HL-60 (cell line): Measurements from ENCODE around the gene FOXE3.

Source experiments
- POLR2AphosphoS5 ChIP-seq: IDR thresholded peaks from 2 replicates; pipeline ENCODE4 v1.6.1; 2012; ENCODE audit warnings: low read depth
- REST ChIP-seq: IDR thresholded peaks from 2 replicates; pipeline ENCODE4 v1.6.1; 2012; ENCODE audit warnings: low read depth; ENCODE audit not compliant: insufficient replicate concordance
- TF ChIP-seq, protein P1 (sequence below): IDR thresholded peaks from one replicate; pipeline ENCODE4 v1.5.1; 2011; ENCODE audit warnings: low read length, control low read depth, inconsistent platforms; ENCODE audit not compliant: insufficient read depth

DNA sequence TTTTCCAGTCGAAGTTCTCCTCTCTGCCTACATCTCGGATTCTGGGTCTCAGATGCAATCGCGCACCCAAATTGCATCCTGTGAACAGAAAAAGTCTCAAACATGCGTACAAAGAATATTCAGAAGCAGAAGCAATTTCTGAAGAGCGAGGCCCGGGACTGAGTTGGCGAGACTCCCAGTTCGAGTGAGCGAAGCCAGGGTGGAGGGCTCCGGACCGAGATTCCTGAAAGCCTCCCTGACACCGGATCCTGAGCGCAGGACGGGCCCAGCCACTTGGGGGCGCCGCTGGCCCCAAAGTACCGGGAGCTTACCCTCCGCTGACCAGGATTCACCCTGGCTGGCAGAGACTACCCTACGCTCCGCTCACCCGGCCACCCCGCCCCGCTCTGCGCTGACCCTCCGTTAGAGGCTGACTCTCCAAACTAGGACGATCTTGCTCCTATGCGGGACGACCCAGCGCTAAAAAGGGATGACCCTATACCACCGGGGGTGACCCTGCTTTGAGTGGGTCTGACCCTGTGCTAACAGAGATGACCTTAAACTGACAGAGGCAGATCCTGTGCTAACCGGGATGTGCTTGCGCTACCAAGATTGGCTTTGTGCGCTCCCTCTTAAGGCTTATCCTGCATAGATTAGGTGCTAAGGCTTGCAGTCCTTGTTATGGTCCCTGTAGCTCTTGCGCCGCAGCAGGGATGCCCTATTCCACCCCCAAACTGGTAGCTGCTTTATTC is 33.9 kb downstream of the FOXE3 start:
- TF ChIP-seq, protein P1, sequence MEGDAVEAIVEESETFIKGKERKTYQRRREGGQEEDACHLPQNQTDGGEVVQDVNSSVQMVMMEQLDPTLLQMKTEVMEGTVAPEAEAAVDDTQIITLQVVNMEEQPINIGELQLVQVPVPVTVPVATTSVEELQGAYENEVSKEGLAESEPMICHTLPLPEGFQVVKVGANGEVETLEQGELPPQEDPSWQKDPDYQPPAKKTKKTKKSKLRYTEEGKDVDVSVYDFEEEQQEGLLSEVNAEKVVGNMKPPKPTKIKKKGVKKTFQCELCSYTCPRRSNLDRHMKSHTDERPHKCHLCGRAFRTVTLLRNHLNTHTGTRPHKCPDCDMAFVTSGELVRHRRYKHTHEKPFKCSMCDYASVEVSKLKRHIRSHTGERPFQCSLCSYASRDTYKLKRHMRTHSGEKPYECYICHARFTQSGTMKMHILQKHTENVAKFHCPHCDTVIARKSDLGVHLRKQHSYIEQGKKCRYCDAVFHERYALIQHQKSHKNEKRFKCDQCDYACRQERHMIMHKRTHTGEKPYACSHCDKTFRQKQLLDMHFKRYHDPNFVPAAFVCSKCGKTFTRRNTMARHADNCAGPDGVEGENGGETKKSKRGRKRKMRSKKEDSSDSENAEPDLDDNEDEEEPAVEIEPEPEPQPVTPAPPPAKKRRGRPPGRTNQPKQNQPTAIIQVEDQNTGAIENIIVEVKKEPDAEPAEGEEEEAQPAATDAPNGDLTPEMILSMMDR = peak; percentile 17
- TF ChIP-seq POLR2AphosphoS5 = no peak
- no peak for TF ChIP-seq REST
